Hepatocyte (in vitro differentiated cells): ENCODE data around the gene SLC8A2. TPM values are rescaled to one million over a fixed set of nuclear protein-coding genes. Genes with fewer than 3 reads are reported as not detected.

Source experiments
- DNase-seq: peaks from one replicate; pipeline ENCODE4 v3.0.0-alpha.2; 2016; ENCODE audit warnings: low spot score
- H2AFZ ChIP-seq: fragments of 200-600 bp; sonication (generic); 2 replicates; pipeline ENCODE4 v1.6.0; 2016; ENCODE audit warnings: antibody characterized with exemption, mild to moderate bottlenecking
- H3K27ac ChIP-seq: fragments of 200-600 bp; sonication (generic); 2 replicates; pipeline ENCODE4 v1.5.1; 2016; ENCODE audit warnings: mild to moderate bottlenecking
- H3K27me3 ChIP-seq: fragments of 200-600 bp; sonication (generic); 2 replicates; pipeline ENCODE4 v1.6.1; 2016
- H3K36me3 ChIP-seq: fragments of 200-600 bp; sonication (generic); replicated peaks from 2 replicates; pipeline ENCODE4 v1.5.1; 2016; ENCODE audit warnings: low read depth; ENCODE audit not compliant: insufficient read depth
- H3K4me1 ChIP-seq: fragments of 200-600 bp; sonication (generic); 2 replicates; pipeline ENCODE4 v1.5.1; 2016; ENCODE audit warnings: mild to moderate bottlenecking, moderate library complexity; ENCODE audit not compliant: insufficient read depth
- H3K4me2 ChIP-seq: fragments of 200-600 bp; sonication (generic); 2 replicates; pipeline ENCODE4 v1.6.0; 2016
- H3K4me3 ChIP-seq: fragments of 200-600 bp; sonication (generic); 2 replicates; pipeline ENCODE4 v1.5.1; 2016; ENCODE audit warnings: mild to moderate bottlenecking
- H3K79me2 ChIP-seq: fragments of 200-600 bp; sonication (generic); 2 replicates; pipeline ENCODE4 v1.6.0; 2017; ENCODE audit warnings: mild to moderate bottlenecking
- H3K9me2 ChIP-seq: fragments of 200-600 bp; sonication (generic); replicated peaks from 2 replicates; pipeline ENCODE4 v1.6.0; 2017; ENCODE audit warnings: mild to moderate bottlenecking; ENCODE audit not compliant: insufficient read depth
- H3K9me3 ChIP-seq: fragments of 200-600 bp; sonication (generic); 2 replicates; pipeline ENCODE4 v1.5.1; 2016; ENCODE audit warnings: low read depth, mild to moderate bottlenecking
- H4K20me1 ChIP-seq: fragments of 200-600 bp; sonication (generic); 2 replicates; pipeline ENCODE4 v1.6.0; 2016; ENCODE audit warnings: mild to moderate bottlenecking; ENCODE audit not compliant: insufficient read depth, poor library complexity, severe bottlenecking
- EZH2 ChIP-seq: fragments of 200-600 bp; sonication (generic); IDR thresholded peaks from 2 replicates; pipeline ENCODE4 v1.6.1; 2016; ENCODE audit warnings: antibody characterized with exemption, mild to moderate bottlenecking, borderline replicate concordance
- EZH2phosphoT487 ChIP-seq: fragments of 200-600 bp; sonication (generic); IDR thresholded peaks from one replicate; pipeline ENCODE4 v1.6.1; 2018; ENCODE audit warnings: antibody characterized with exemption, mild to moderate bottlenecking, low read depth, moderate library complexity; ENCODE audit not compliant: unreplicated experiment, severe bottlenecking
- WGBS: methylation state at CpG from one replicate; pipeline ENCODE4 v1.1.6; 2016; ENCODE audit warnings: low lambda C conversion rate; ENCODE audit errors: missing lambda C conversion rate; 5-methylcytosine and 5-hydroxymethylcytosine counted together
- polyA plus RNA-seq: library from polyadenylated mRNA; unstranded; fragments of >200 nt; fragmentation: Nextera tagmentation; extraction: Ambion mirVana; gene quantifications from 2 replicates; pipeline ENCODE4 v1.2.1, GENCODE V29; 2016
- total RNA-seq: library from RNA; depleted of rRNA; stranded (reverse); fragments of >200 nt; gene quantifications from 2 replicates; pipeline ENCODE4 v1.2.3, GENCODE V29; 2014
- TF ChIP-seq, protein P1 (sequence below): fragments of 200-600 bp; sonication (generic); IDR thresholded peaks from 2 replicates; pipeline ENCODE4 v1.5.1; 2016; ENCODE audit warnings: antibody characterized with exemption, mild to moderate bottlenecking; ENCODE audit not compliant: poor library complexity

Gene SLC8A2
- total and polyA plus RNA-seq, 2 experiments from 2014 or later: 0.24 to 1.1 TPM

GRCh38 chr19:47507012-47507411, 35.3 kb upstream of the SLC8A2 start:
- Histone ChIP-seq H3K27ac (peak overlapping the region; percentile 94), H4K20me1 (peaks cover 86% of the 10 kb centered on the region)
- DNase-seq: peak; percentile 81

DNA sequence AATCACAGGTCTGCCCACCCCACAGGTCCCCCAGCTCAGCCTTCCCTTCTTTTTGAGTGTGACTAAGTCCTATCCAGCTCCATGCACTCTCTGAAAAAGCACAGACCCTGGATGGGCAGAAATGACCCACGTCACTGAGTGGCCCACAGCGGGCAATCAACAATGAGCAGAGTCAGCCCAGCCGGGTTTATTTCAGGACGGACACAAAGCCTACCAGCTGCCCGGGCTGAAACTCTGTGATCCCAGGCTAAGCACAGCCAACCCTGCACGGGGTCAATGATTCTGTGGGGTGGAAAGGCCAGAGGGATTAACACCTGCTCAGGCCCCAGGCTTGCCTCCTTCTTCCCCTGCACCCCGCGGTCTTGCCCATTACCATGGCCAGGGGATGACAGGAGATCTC, 34.8 kb upstream of the SLC8A2 start:
- Histone ChIP-seq H3K9me2 (no peaks in the 10 kb centered on the region), H3K4me3 (no peak overlapping the region), H3K27ac (peak overlapping the region; percentile 73), H3K27me3 (no peaks in the 10 kb centered on the region), H3K79me2 (peaks cover 84% of the 10 kb centered on the region), H2AFZ (no peak overlapping the region), H3K36me3 (no peaks in the 10 kb centered on the region), H3K4me1 (peaks cover 13% of the 10 kb centered on the region), H3K9me3 (no peaks in the 10 kb centered on the region), H3K4me2 (no peak overlapping the region), H4K20me1 (peaks cover 80% of the 10 kb centered on the region)
- no peak for DNase-seq
- 66% methylated on average over 8 of the region's 8 CpGs for WGBS
- TF ChIP-seq EZH2phosphoT487 (no peak), EZH2 (no peak)
- TF ChIP-seq, protein P1, sequence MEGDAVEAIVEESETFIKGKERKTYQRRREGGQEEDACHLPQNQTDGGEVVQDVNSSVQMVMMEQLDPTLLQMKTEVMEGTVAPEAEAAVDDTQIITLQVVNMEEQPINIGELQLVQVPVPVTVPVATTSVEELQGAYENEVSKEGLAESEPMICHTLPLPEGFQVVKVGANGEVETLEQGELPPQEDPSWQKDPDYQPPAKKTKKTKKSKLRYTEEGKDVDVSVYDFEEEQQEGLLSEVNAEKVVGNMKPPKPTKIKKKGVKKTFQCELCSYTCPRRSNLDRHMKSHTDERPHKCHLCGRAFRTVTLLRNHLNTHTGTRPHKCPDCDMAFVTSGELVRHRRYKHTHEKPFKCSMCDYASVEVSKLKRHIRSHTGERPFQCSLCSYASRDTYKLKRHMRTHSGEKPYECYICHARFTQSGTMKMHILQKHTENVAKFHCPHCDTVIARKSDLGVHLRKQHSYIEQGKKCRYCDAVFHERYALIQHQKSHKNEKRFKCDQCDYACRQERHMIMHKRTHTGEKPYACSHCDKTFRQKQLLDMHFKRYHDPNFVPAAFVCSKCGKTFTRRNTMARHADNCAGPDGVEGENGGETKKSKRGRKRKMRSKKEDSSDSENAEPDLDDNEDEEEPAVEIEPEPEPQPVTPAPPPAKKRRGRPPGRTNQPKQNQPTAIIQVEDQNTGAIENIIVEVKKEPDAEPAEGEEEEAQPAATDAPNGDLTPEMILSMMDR: no peak

More at GRCh38 chr19:47507012-47507411, 35.3 kb upstream of the SLC8A2 start:
- Histone ChIP-seq H3K27me3 (no peaks in the 10 kb centered on the region), H3K9me3 (no peaks in the 10 kb centered on the region), H3K4me2 (peak overlapping the region; percentile 49), H3K79me2 (peaks cover 89% of the 10 kb centered on the region), H3K4me3 (no peak overlapping the region), H3K4me1 (peaks cover 17% of the 10 kb centered on the region), H3K9me2 (no peaks in the 10 kb centered on the region), H2AFZ (no peak overlapping the region), H3K36me3 (no peaks in the 10 kb centered on the region)
- 52% methylated on average over 6 of the region's 6 CpGs for whole genome bisulfite sequencing
- TF ChIP-seq EZH2: no peak

DNA sequence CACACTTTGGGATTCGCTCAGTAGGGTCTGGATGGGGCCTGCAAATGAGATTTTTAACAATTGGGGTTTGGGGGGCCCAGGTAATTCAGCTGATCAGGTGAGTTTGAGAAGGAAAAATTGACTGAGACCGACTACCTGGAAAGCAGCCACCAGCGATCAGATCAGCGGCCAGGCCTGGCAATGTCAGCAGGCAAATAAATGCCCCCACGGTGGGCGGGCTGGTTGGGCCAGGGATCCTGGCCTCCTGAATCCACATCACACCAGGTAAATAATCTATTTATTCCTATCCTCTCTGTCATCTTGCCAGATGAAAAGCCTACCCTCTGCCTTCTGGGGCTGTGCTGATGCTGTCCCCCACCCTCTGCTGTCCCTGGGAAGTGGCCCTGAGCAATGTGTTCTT, 33.8 kb upstream of the SLC8A2 start:
- Histone ChIP-seq H3K27ac (peak overlapping the region; percentile 16), H3K9me3 (no peaks in the 10 kb centered on the region), H3K4me1 (peaks cover 10% of the 10 kb centered on the region), H3K4me2 (no peak overlapping the region), H4K20me1 (peaks cover 74% of the 10 kb centered on the region), H3K9me2 (no peaks in the 10 kb centered on the region), H3K4me3 (no peak overlapping the region), H2AFZ (no peak overlapping the region), H3K36me3 (no peaks in the 10 kb centered on the region), H3K79me2 (peaks cover 74% of the 10 kb centered on the region), H3K27me3 (no peaks in the 10 kb centered on the region)
- TF ChIP-seq, protein P1: no peak
- TF ChIP-seq EZH2phosphoT487 (no peak), EZH2 (no peak)
- DNase-seq: no peak
- 98% methylated on average over 6 of the region's 6 CpGs for WGBS

GRCh38 chr19:47503826-47504150, 32.1 kb upstream of the SLC8A2 start:
- peaks cover 10% of the 10 kb centered on the region for H3K4me1 ChIP-seq
- H3K36me3 ChIP-seq: no peaks in the 10 kb centered on the region

More at GRCh38 chr19:47503826-47504150, 32.1 kb upstream of the SLC8A2 start:
- H3K27ac ChIP-seq: peak overlapping the region; percentile 12
- DNase-seq: no peak
- no peak overlapping the region for H3K4me3 ChIP-seq
- H3K27me3 ChIP-seq: no peaks in the 10 kb centered on the region
- TF ChIP-seq EZH2 (no peak), EZH2phosphoT487 (no peak)
- TF ChIP-seq, protein P1: no peak
- no peaks in the 10 kb centered on the region for H3K9me3 ChIP-seq
- H3K79me2 ChIP-seq: peaks cover 65% of the 10 kb centered on the region
- no peaks in the 10 kb centered on the region for H3K9me2 ChIP-seq
- 59% methylated on average over 5 of the region's 5 CpGs for WGBS
- no peak overlapping the region for H3K4me2 ChIP-seq
- H4K20me1 ChIP-seq: peaks cover 60% of the 10 kb centered on the region
- no peak overlapping the region for H2AFZ ChIP-seq
